DND-41 (cell line): ENCODE results near the gene GUF1.

Experiments
- ATAC-seq: fragments of 200-7000 bp; cut with Tn5 transposase; 3 replicates; pipeline ENCODE4 v1.9.1; 2021; ENCODE audit warnings: low read depth; ENCODE audit not compliant: insufficient read depth
- DNase-seq: peaks from one replicate; pipeline ENCODE4 v3.0.0-alpha.2; 2020
- H2AFZ ChIP-seq: 2 replicates; pipeline ENCODE4 v1.6.0; 2012; ENCODE audit warnings: low read depth, low read length
- H3K27ac ChIP-seq: 2 replicates; pipeline ENCODE4 v1.5.1; 2012; ENCODE audit warnings: low read length, inconsistent platforms
- H3K27me3 ChIP-seq: fragments of 200-600 bp; sonication (generic); 2 replicates; pipeline ENCODE4 v1.6.0; 2012; ENCODE audit warnings: low read length, mild to moderate bottlenecking, inconsistent platforms; ENCODE audit not compliant: insufficient read depth, poor library complexity
- H3K36me3 ChIP-seq: 2 replicates; pipeline ENCODE4 v1.5.1; 2012; ENCODE audit warnings: low read length, inconsistent platforms; ENCODE audit not compliant: insufficient read depth
- H3K4me1 ChIP-seq: 2 replicates; pipeline ENCODE4 v1.5.1; 2012; ENCODE audit warnings: mild to moderate bottlenecking, low read length; ENCODE audit not compliant: insufficient read depth
- H3K4me2 ChIP-seq: 2 replicates; pipeline ENCODE4 v1.6.0; 2012; ENCODE audit warnings: mild to moderate bottlenecking, moderate library complexity, low read length, inconsistent platforms; ENCODE audit not compliant: insufficient read depth
- H3K4me3 ChIP-seq, 2 experiments: fragments of 200-600 bp in 1 of 2; shearing (Covaris generic) in 1 of 2; 2 replicates each; pipeline ENCODE4 v1.5.1; 2012 to 2016; ENCODE audit warnings: inconsistent platforms in 2 of 2, low read length in 2 of 2, mild to moderate bottlenecking in 2 of 2, low read depth in 1 of 2, moderate library complexity in 1 of 2
- H3K79me2 ChIP-seq: 2 replicates; pipeline ENCODE4 v1.6.0; 2012; ENCODE audit warnings: low read length, inconsistent platforms; ENCODE audit not compliant: insufficient read depth
- H3K9ac ChIP-seq: 2 replicates; pipeline ENCODE4 v1.6.0; 2012; ENCODE audit warnings: low read depth, mild to moderate bottlenecking, inconsistent platforms, low read length, moderate library complexity
- H3K9me3 ChIP-seq: 2 replicates; pipeline ENCODE4 v1.5.1; 2012; ENCODE audit warnings: low read length, moderate library complexity, mild to moderate bottlenecking, inconsistent platforms; ENCODE audit not compliant: insufficient read depth, severe bottlenecking
- H4K20me1 ChIP-seq: 2 replicates; pipeline ENCODE4 v1.6.0; 2012; ENCODE audit warnings: low read length; ENCODE audit not compliant: insufficient read depth
- CTCF ChIP-seq: IDR thresholded peaks from 2 replicates; pipeline ENCODE4 v1.5.1; 2012; ENCODE audit warnings: borderline replicate concordance, low read length, moderate library complexity, mild to moderate bottlenecking; ENCODE audit not compliant: poor library complexity, severe bottlenecking; ENCODE audit errors: extremely low read depth
- EZH2 ChIP-seq: IDR thresholded peaks from 3 replicates; pipeline ENCODE4 v1.6.1; 2012; ENCODE audit warnings: borderline replicate concordance, low read depth, mild to moderate bottlenecking, moderate library complexity, low read length, inconsistent platforms; ENCODE audit not compliant: severe bottlenecking

GUF1 gene

GRCh38 chr4:44704673-44705072 lies 26.5 kb downstream of the GUF1 start:
- Histone ChIP-seq H3K9ac (no peak overlapping the region), H3K27ac (no peak overlapping the region), H3K4me1 (no peaks in the 10 kb centered on the region), H3K9me3 (no peaks in the 10 kb centered on the region), H2AFZ (no peak overlapping the region), H3K27me3 (no peaks in the 10 kb centered on the region), H3K36me3 (peaks cover 66% of the 10 kb centered on the region), H3K79me2 (no peaks in the 10 kb centered on the region), H4K20me1 (no peaks in the 10 kb centered on the region; the same call in 1 of the 2 replicates), H3K4me3 (no peak overlapping the region), H3K4me2 (no peak overlapping the region)
- ATAC-seq (no peak), DNase-seq (no peak)
- TF ChIP-seq CTCF = no peak
- no peak for TF ChIP-seq EZH2

GRCh38 chr4:44713125-44713524 lies 34.9 kb downstream of the GUF1 start:
- Histone ChIP-seq H3K9ac (no peak overlapping the region), H3K79me2 (peaks cover 34% of the 10 kb centered on the region), H3K9me3 (no peaks in the 10 kb centered on the region), H2AFZ (no peak overlapping the region), H3K4me1 (no peaks in the 10 kb centered on the region), H3K36me3 (peaks cover 6% of the 10 kb centered on the region; the same call in 1 of the 2 replicates), H3K4me2 (no peak overlapping the region), H3K27ac (no peak overlapping the region), H4K20me1 (no peaks in the 10 kb centered on the region; the same call in 1 of the 2 replicates), H3K4me3 (no peak overlapping the region), H3K27me3 (no peaks in the 10 kb centered on the region)
- TF ChIP-seq CTCF (no peak), EZH2 (no peak)
- no peak for DNase-seq
- ATAC-seq = no peak

- no peak for TF ChIP-seq CTCF
- no peak for TF ChIP-seq EZH2
- Histone ChIP-seq H3K4me1 (no peaks in the 10 kb centered on the region), H3K36me3 (no peaks in the 10 kb centered on the region)
Measured at GRCh38 chr4:44716597-44716996, 38.4 kb downstream of the GUF1 start.

DNA sequence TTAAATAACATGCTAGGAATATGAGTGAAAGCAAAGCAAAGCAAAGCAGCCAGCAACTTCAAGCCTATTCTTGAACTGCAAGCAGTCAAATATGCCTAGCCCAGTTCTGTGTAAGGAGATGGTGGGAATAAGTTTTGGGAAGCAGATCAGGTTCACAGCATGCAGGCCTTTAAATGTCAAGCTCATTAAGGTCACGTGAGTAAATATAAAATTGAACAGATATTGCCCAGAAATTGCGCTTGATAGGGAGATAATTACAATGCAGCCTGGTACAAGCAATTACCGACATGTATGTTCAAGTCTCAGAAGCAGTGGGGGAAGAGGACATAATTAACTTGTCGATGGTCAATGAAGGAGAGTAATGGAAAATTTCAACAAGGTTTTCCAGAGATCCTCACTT lies 42.2 kb downstream of the GUF1 start:
- no peak for TF ChIP-seq EZH2
- peaks cover 21% of the 10 kb centered on the region for H3K4me1 ChIP-seq
- H3K27me3 ChIP-seq = no peaks in the 10 kb centered on the region
- H4K20me1 ChIP-seq = peaks cover 18% of the 10 kb centered on the region; the same call in 1 of the 2 replicates
- H3K4me2 ChIP-seq = no peak overlapping the region
- no peak overlapping the region for H3K9ac ChIP-seq
- DNase-seq (no peak), ATAC-seq (no peak)
- no peaks in the 10 kb centered on the region for H3K36me3 ChIP-seq
- H3K79me2 ChIP-seq = peaks cover 89% of the 10 kb centered on the region
- no peak overlapping the region for H3K4me3 ChIP-seq
- no peak overlapping the region for H2AFZ ChIP-seq
- H3K9me3 ChIP-seq = no peaks in the 10 kb centered on the region
- H3K27ac ChIP-seq = no peak overlapping the region

More at GRCh38 chr4:44716597-44716996, 38.4 kb downstream of the GUF1 start:
- Histone ChIP-seq H3K27me3 (no peaks in the 10 kb centered on the region), H3K27ac (no peak overlapping the region), H3K9ac (no peak overlapping the region), H4K20me1 (peaks cover 11% of the 10 kb centered on the region; the same call in 1 of the 2 replicates), H3K4me3 (no peak overlapping the region), H2AFZ (no peak overlapping the region), H3K9me3 (no peaks in the 10 kb centered on the region), H3K79me2 (peaks cover 58% of the 10 kb centered on the region), H3K4me2 (no peak overlapping the region)
- DNase-seq = no peak
- no peak for ATAC-seq
